Measurements from ENCODE around the gene POLR2M.

DNA sequence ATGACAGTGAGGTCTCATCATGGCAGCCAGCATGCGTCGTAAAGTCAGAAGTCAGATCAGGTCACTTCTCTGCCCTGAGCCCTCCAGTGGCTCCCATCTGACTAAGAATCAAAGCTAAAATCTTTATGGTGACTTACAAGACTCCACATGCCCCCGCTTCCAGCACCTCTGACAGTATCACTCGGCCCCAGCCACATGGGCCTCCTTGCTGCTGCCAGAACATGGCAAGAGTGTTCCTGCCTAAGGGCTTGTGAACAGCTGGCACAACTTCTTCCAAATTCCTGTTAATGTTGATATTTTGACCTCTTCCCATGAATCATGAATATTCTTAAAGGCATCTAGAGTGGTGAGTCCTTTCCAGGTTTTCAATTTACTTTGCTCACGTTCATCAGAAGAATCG is 20.5 kb downstream of the POLR2M start:
- TF ChIP-seq CTCF (conservative IDR thresholded peaks at IDR 0.05; ENCODE audit: low read length) (no peak), EZH2phosphoT487 (IDR thresholded peaks at IDR 0.05; ENCODE audit: borderline replicate concordance) (no peak)

Measured in Loucy (cell line).